ENCODE measurements around the gene ARID4B. TPM values are rescaled to one million over a fixed set of nuclear protein-coding genes. Genes with fewer than 3 reads are reported as not detected.
A peak's percentile ranks its signal among the peaks of the same experiment; 100 is the strongest.

The ARID4B gene
- total and polyA plus RNA-seq, 2 donors (not counting 3 experiments of a cell fraction or from before 2014, with no cell fraction given) = 6.7 to 40.7 TPM

- Histone ChIP-seq H3K9ac (replicated peaks; ENCODE audit: extremely low read depth, insufficient read depth, low read length) (no peak overlapping the region), H3K9me1 (replicated peaks; ENCODE audit: control insufficient read depth, extremely low read depth, insufficient read depth, low read length) (no peaks in the 10 kb centered on the region), H2AFZ (ENCODE audit: low read depth, low read length) (no peak overlapping the region), H3K36me3 (ENCODE audit: control insufficient read depth in 2 of 2, extremely low read depth in 1 of 2, insufficient read depth in 2 of 2, low read length in 2 of 2) (no peaks in the 10 kb centered on the region), H4K20me1 (replicated peaks; ENCODE audit: control insufficient read depth, extremely low read depth, insufficient read depth, low read length) (no peaks in the 10 kb centered on the region), H3K4me2 (ENCODE audit: insufficient read depth, low read length) (no peak overlapping the region), H3K27ac (ENCODE audit: insufficient read depth, low read depth, low read length) (no peak overlapping the region), H3K4me3 (replicated peaks in 1 of 3; ENCODE audit: insufficient read depth in 1 of 3, low read depth in 1 of 3, low read length in 3 of 3) (no peak overlapping the region), H3K27me3 (ENCODE audit: control insufficient read depth in 2 of 2, insufficient read depth in 2 of 2, low read length in 2 of 2) (no peaks in the 10 kb centered on the region), H3K79me2 (ENCODE audit: control insufficient read depth, insufficient read depth, low read length) (peaks cover 27% of the 10 kb centered on the region), H3K4me1 (ENCODE audit: control insufficient read depth, extremely low read depth, insufficient read depth, low read length) (peaks cover 2% of the 10 kb centered on the region), H3K9me3 (replicated peaks; ENCODE audit: control insufficient read depth, insufficient read depth, low read length) (no peaks in the 10 kb centered on the region)
- BruUV-seq (replicated peaks) = no TSS peak
- ChIA-PET POLR2A (interaction anchor here (0.7 kb wide), 1 partner anchor 55 kb away, joined by 4 read pairs; no protein-coding TSS in a partner anchor), CTCF (no interaction called here)
- DNase-seq (ENCODE audit: low read depth, low spot score) (no peak), FAIRE-seq (no peak)
- dilution Hi-C loops (cut with MboI; ENCODE audit: extremely low pct_ligation_motif_present, low sequenced_read_pairs) (no loop called here), intact Hi-C loops (cut with micrococcal nuclease) (no loop called here)
- no peak for TF ChIP-seq POLR2AphosphoS5 (IDR thresholded peaks at IDR 0.05; ENCODE audit: insufficient read depth, low read depth, low read length)
- no peak for TF ChIP-seq GATA2 (IDR thresholded peaks at IDR 0.05; ENCODE audit: insufficient read depth, insufficient read length, low read depth, low read length)
- no peak for TF ChIP-seq CTCF (IDR thresholded peaks at IDR 0.05; ENCODE audit: extremely low read depth in 1 of 2, insufficient read depth in 1 of 2, low read depth in 1 of 2, low read length in 2 of 2)
- no peak for TF ChIP-seq MAX (IDR thresholded peaks at IDR 0.05; ENCODE audit: insufficient read depth, insufficient read length)
Observed at GRCh38 chr1:235369802-235370201, 41.8 kb upstream of the ARID4B start.

GRCh38 chr1:235368428-235368827 is 40.4 kb upstream of the ARID4B start:
- TF ChIP-seq MYC (IDR thresholded peaks at IDR 0.05; ENCODE audit: low read depth, low read length) = no peak
- TF ChIP-seq POLR2A (IDR thresholded peaks at IDR 0.05; ENCODE audit: low read depth, low read length) = no peak
- no peak for TF ChIP-seq POLR2AphosphoS5 (IDR thresholded peaks at IDR 0.05; ENCODE audit: insufficient read depth, low read depth, low read length)
- ChIA-PET CTCF (interaction anchor here (1.3 kb wide), 1 partner anchor 47 kb away, joined by 13 read pairs; no protein-coding TSS in a partner anchor), POLR2A (no interaction called here)
- H2AFZ ChIP-seq (ENCODE audit: low read depth, low read length) = no peak overlapping the region
- H3K9ac ChIP-seq (replicated peaks; ENCODE audit: extremely low read depth, insufficient read depth, low read length) = no peak overlapping the region
- no peaks in the 10 kb centered on the region for H3K9me1 ChIP-seq (replicated peaks; ENCODE audit: control insufficient read depth, extremely low read depth, insufficient read depth, low read length)
- no peak overlapping the region for H3K27ac ChIP-seq (ENCODE audit: insufficient read depth, low read depth, low read length)
- H4K20me1 ChIP-seq (replicated peaks; ENCODE audit: control insufficient read depth, extremely low read depth, insufficient read depth, low read length) = no peaks in the 10 kb centered on the region
- no peaks in the 10 kb centered on the region for H3K36me3 ChIP-seq (ENCODE audit: control insufficient read depth in 2 of 2, extremely low read depth in 1 of 2, insufficient read depth in 2 of 2, low read length in 2 of 2)
- H3K9me3 ChIP-seq (replicated peaks; ENCODE audit: control insufficient read depth, insufficient read depth, low read length) = no peaks in the 10 kb centered on the region
- intact Hi-C loops (cut with micrococcal nuclease) (no loop called here), dilution Hi-C loops (cut with MboI; ENCODE audit: extremely low pct_ligation_motif_present, low sequenced_read_pairs) (no loop called here)
- no TSS peak for BruUV-seq (replicated peaks)
- peak overlapping the region; percentile 72 for H3K4me2 ChIP-seq (ENCODE audit: insufficient read depth, low read length)
- no peak overlapping the region for H3K4me3 ChIP-seq (replicated peaks in 1 of 3; ENCODE audit: insufficient read depth in 1 of 3, low read depth in 1 of 3, low read length in 3 of 3)
- no peaks in the 10 kb centered on the region for H3K27me3 ChIP-seq (ENCODE audit: control insufficient read depth in 2 of 2, insufficient read depth in 2 of 2, low read length in 2 of 2)
- peaks cover 27% of the 10 kb centered on the region for H3K79me2 ChIP-seq (ENCODE audit: control insufficient read depth, insufficient read depth, low read length)
- FAIRE-seq = no peak
- DNase-seq (ENCODE audit: low read depth, low spot score) = no peak
- peaks cover 2% of the 10 kb centered on the region for H3K4me1 ChIP-seq (ENCODE audit: control insufficient read depth, extremely low read depth, insufficient read depth, low read length)
